Embryonic facial prominence (tissue), 1 donor: ENCODE measurements around the gene RDH12.

Experiments
- DNase-seq: peaks from one replicate; pipeline ENCODE4 v3.0.0-alpha.2; 2016; ENCODE audit errors: extremely low spot score

Gene RDH12

GRCh38 chr14:67749341-67750084 lies 47.8 kb downstream of the RDH12 start:
- no peak for DNase-seq

GRCh38 chr14:67756496-67756895 lies 54.8 kb downstream of the RDH12 start:
- DNase-seq, result no peak

- no peak for DNase-seq
Observed at GRCh38 chr14:67757175-67757574, 55.5 kb downstream of the RDH12 start.

GRCh38 chr14:67759916-67760315 lies 58.2 kb downstream of the RDH12 start:
- DNase-seq, result no peak

- DNase-seq, result no peak
Observed at GRCh38 chr14:67762051-67762450, 60.4 kb downstream of the RDH12 start.

GRCh38 chr14:67763158-67763822 lies 61.6 kb downstream of the RDH12 start:
- DNase-seq, result no peak

GRCh38 chr14:67764496-67764895 lies 62.8 kb downstream of the RDH12 start:
- DNase-seq, result no peak

- no peak for DNase-seq
Observed at GRCh38 chr14:67765192-67765834, 63.6 kb downstream of the RDH12 start.

GRCh38 chr14:67766035-67766680 lies 64.5 kb downstream of the RDH12 start:
- DNase-seq, result no peak

- no peak for DNase-seq
Observed at GRCh38 chr14:67768219-67768618, 66.5 kb downstream of the RDH12 start.

- DNase-seq, result no peak
Observed at GRCh38 chr14:67773844-67774377, 72.2 kb downstream of the RDH12 start.

- DNase-seq, result no peak
Observed at GRCh38 chr14:67776653-67777322, 75.1 kb downstream of the RDH12 start.

- no peak for DNase-seq
Observed at GRCh38 chr14:67778792-67779191, 77.1 kb downstream of the RDH12 start.

- no peak for DNase-seq
Observed at GRCh38 chr14:67782090-67782489, 80.4 kb downstream of the RDH12 start.
